GM23338 (cell line): Measurements from ENCODE around the gene BCAS1. TPM values are rescaled to one million over a fixed set of nuclear protein-coding genes. Genes with fewer than 3 reads are reported as not detected.

Experiments
- ETS1 ChIP-seq: IDR thresholded peaks from 2 replicates; pipeline ENCODE4 v1.6.1; 2016; ENCODE audit warnings: antibody characterized with exemption
- EZH2 ChIP-seq: fragments of 200-600 bp; sonication (generic); IDR thresholded peaks from one replicate; pipeline ENCODE4 v1.8.0; 2017; ENCODE audit warnings: antibody characterized with exemption, mild to moderate bottlenecking, low read depth; ENCODE audit not compliant: unreplicated experiment
- EZH2phosphoT487 ChIP-seq: fragments of 200-600 bp; sonication (generic); IDR thresholded peaks from one replicate; pipeline ENCODE4 v1.8.1; 2018; ENCODE audit warnings: antibody characterized with exemption; ENCODE audit not compliant: unreplicated experiment
- NANOG ChIP-seq: IDR thresholded peaks from 2 replicates; pipeline ENCODE4 v1.6.1; 2016; ENCODE audit warnings: antibody characterized with exemption, borderline replicate concordance
- POLR2AphosphoS5 ChIP-seq: IDR thresholded peaks from 2 replicates; pipeline ENCODE4 v1.6.1; 2016; ENCODE audit warnings: antibody characterized with exemption, low read depth
- STAT1 ChIP-seq: IDR thresholded peaks from one replicate; pipeline ENCODE4 v1.6.1; 2016; ENCODE audit warnings: antibody characterized with exemption; ENCODE audit not compliant: unreplicated experiment
- ZNF114 ChIP-seq: fragments of 250-450 bp; sonication (Bioruptor Pico); IDR thresholded peaks from 2 replicates; pipeline ENCODE4 v1.5.0; 2020; ENCODE audit warnings: mild to moderate bottlenecking, moderate library complexity
- ZNF331 ChIP-seq: fragments of 250-450 bp; sonication (Bioruptor Pico); IDR thresholded peaks from 2 replicates; pipeline ENCODE4 v1.5.0; 2020; ENCODE audit warnings: low read depth, mild to moderate bottlenecking, moderate library complexity
- ZNF462 ChIP-seq: fragments of 250-450 bp; sonication (Bioruptor Pico); IDR thresholded peaks from 2 replicates; pipeline ENCODE4 v1.5.0; 2020; ENCODE audit warnings: mild to moderate bottlenecking, moderate library complexity
- polyA plus RNA-seq: library from polyadenylated mRNA; unstranded; fragments of >200 nt; fragmentation: Nextera tagmentation; extraction: Ambion mirVana; gene quantifications from 2 replicates; pipeline ENCODE4 v1.2.1, GENCODE V29; 2016
- total RNA-seq: library from RNA; depleted of rRNA; stranded (reverse); fragments of >200 nt; shearing (Covaris generic); gene quantifications from 2 replicates; pipeline ENCODE4 v1.2.3, GENCODE V29; 2014
- TF ChIP-seq, protein P1 (sequence below): IDR thresholded peaks from one replicate; pipeline ENCODE4 v1.6.1; 2018; ENCODE audit warnings: antibody characterized with exemption; ENCODE audit not compliant: unreplicated experiment

Gene BCAS1
- total and polyA plus RNA-seq, 2 experiments from 2014 or later = 0.17 to 0.19 TPM

- TF ChIP-seq ZNF462 (CRISPR knock-in tag) = no peak
- TF ChIP-seq ZNF331 (CRISPR knock-in tag) = no peak
- TF ChIP-seq, protein P1, sequence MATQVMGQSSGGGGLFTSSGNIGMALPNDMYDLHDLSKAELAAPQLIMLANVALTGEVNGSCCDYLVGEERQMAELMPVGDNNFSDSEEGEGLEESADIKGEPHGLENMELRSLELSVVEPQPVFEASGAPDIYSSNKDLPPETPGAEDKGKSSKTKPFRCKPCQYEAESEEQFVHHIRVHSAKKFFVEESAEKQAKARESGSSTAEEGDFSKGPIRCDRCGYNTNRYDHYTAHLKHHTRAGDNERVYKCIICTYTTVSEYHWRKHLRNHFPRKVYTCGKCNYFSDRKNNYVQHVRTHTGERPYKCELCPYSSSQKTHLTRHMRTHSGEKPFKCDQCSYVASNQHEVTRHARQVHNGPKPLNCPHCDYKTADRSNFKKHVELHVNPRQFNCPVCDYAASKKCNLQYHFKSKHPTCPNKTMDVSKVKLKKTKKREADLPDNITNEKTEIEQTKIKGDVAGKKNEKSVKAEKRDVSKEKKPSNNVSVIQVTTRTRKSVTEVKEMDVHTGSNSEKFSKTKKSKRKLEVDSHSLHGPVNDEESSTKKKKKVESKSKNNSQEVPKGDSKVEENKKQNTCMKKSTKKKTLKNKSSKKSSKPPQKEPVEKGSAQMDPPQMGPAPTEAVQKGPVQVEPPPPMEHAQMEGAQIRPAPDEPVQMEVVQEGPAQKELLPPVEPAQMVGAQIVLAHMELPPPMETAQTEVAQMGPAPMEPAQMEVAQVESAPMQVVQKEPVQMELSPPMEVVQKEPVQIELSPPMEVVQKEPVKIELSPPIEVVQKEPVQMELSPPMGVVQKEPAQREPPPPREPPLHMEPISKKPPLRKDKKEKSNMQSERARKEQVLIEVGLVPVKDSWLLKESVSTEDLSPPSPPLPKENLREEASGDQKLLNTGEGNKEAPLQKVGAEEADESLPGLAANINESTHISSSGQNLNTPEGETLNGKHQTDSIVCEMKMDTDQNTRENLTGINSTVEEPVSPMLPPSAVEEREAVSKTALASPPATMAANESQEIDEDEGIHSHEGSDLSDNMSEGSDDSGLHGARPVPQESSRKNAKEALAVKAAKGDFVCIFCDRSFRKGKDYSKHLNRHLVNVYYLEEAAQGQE = no peak
- no peak for TF ChIP-seq NANOG
- no peak for TF ChIP-seq POLR2AphosphoS5
- no peak for TF ChIP-seq EZH2
- TF ChIP-seq STAT1 = no peak
- no peak for TF ChIP-seq EZH2phosphoT487
- no peak for TF ChIP-seq ETS1
- no peak for TF ChIP-seq ZNF114 (CRISPR knock-in tag)
These were observed 2.9 kb upstream of the BCAS1 start (continued) for GRCh38 chr20:54073288-54073687.
